IMR-90 (cell line): ENCODE data around the gene ARAP1. TPM values are rescaled to one million over a fixed set of nuclear protein-coding genes. Genes with fewer than 3 reads are reported as not detected.
A peak's percentile ranks its signal among the peaks of the same experiment; 100 is the strongest.

Experiments used
- ATAC-seq: fragments of 200-7000 bp; cut with Tn5 transposase; 2 replicates; pipeline ENCODE4 v1.9.1; 2020; ENCODE audit warnings: low read depth, mild to moderate bottlenecking, moderate library complexity
- BruUV-seq: library from RNA; stranded (reverse); fragments of 400-500 nt; replicated peaks from 2 replicates; lab custom pipeline; 2021; lab: Mats Ljungman, UMichigan
- CTCF ChIA-PET: fragments of 300-600 bp; formaldehyde crosslinking; extraction: SDS; loops from one replicate; lab custom pipeline; 2021; ENCODE audit warnings: antibody characterized with exemption; lab: Yijun Ruan, JAX
- POLR2A ChIA-PET: fragments of 300-600 bp; sonication (Branson Sonifier 250); formaldehyde crosslinking; loops from one replicate; lab custom pipeline; 2022; ENCODE audit warnings: antibody characterized with exemption; ENCODE audit not compliant: unreplicated experiment; lab: Charles Lee
- DNase-seq: peaks from one replicate; pipeline ENCODE4 v3.0.0; 2013
- H2AFZ ChIP-seq: replicated peaks from 2 replicates; pipeline ENCODE3; 2013; ENCODE audit warnings: low read length, mild to moderate bottlenecking; ENCODE audit not compliant: poor library complexity
- H2AK5ac ChIP-seq: 2 replicates; pipeline ENCODE4 v1.6.1; 2013; ENCODE audit warnings: low read depth, low read length, inconsistent platforms
- H2AK9ac ChIP-seq: replicated peaks from 2 replicates; pipeline ENCODE3; 2013; ENCODE audit warnings: mild to moderate bottlenecking, low read depth, low read length, moderate library complexity; ENCODE audit not compliant: poor library complexity
- H2BK120ac ChIP-seq: 2 replicates; pipeline ENCODE4 v1.6.1; 2013; ENCODE audit warnings: low read depth, low read length, inconsistent platforms
- H2BK15ac ChIP-seq: 3 replicates; pipeline ENCODE4 v1.6.1; 2013; ENCODE audit warnings: low read depth, low read length, inconsistent platforms
- H2BK20ac ChIP-seq: 2 replicates; pipeline ENCODE4 v1.6.1; 2013; ENCODE audit warnings: low read depth, mild to moderate bottlenecking, inconsistent platforms, low read length, moderate library complexity
- H2BK5ac ChIP-seq: 2 replicates; pipeline ENCODE4 v1.6.1; 2013; ENCODE audit warnings: mild to moderate bottlenecking, low read depth, low read length, inconsistent platforms; ENCODE audit not compliant: poor library complexity, severe bottlenecking
- H3K14ac ChIP-seq: replicated peaks from 2 replicates; pipeline ENCODE4 v1.6.1; 2013; ENCODE audit warnings: low read depth, low read length, inconsistent platforms
- H3K18ac ChIP-seq: 2 replicates; pipeline ENCODE4 v1.6.1; 2013; ENCODE audit warnings: low read depth, low read length, control low read depth
- H3K23ac ChIP-seq: 2 replicates; pipeline ENCODE4 v1.6.1; 2013; ENCODE audit warnings: low read depth, low read length, inconsistent platforms
- H3K27ac ChIP-seq: 2 replicates; pipeline ENCODE4 v1.5.1; 2013; ENCODE audit warnings: mild to moderate bottlenecking, control low read depth, low read length; ENCODE audit not compliant: insufficient read depth
- H3K27me3 ChIP-seq: 2 replicates; pipeline ENCODE4 v1.6.1; 2013; ENCODE audit warnings: low read length; ENCODE audit not compliant: control insufficient read depth, insufficient read depth
- H3K36me3 ChIP-seq: 2 replicates; pipeline ENCODE4 v1.6.1; 2013; ENCODE audit warnings: low read length, mixed read lengths; ENCODE audit not compliant: control insufficient read depth, insufficient read depth
- H3K4ac ChIP-seq: 2 replicates; pipeline ENCODE4 v1.6.1; 2013; ENCODE audit warnings: low read depth, low read length, inconsistent platforms
- H3K4me1 ChIP-seq: 2 replicates; pipeline ENCODE4 v1.6.1; 2013; ENCODE audit warnings: low read length, mixed read lengths; ENCODE audit not compliant: control insufficient read depth, insufficient read depth
- H3K4me2 ChIP-seq: 2 replicates; pipeline ENCODE4 v1.6.1; 2013; ENCODE audit warnings: low read depth, mild to moderate bottlenecking, control low read depth, low read length, moderate library complexity
- H3K4me3 ChIP-seq: 2 replicates; pipeline ENCODE4 v1.5.1; 2013; ENCODE audit warnings: low read depth, mild to moderate bottlenecking, control low read depth, low read length, moderate library complexity; ENCODE audit not compliant: insufficient read depth
- H3K56ac ChIP-seq: 2 replicates; pipeline ENCODE4 v1.6.1; 2013; ENCODE audit warnings: low read length, inconsistent platforms; ENCODE audit not compliant: insufficient read depth; ENCODE audit errors: extremely low read depth
- H3K79me1 ChIP-seq, 2 experiments: 2 replicates each; pipeline ENCODE4 v1.6.1; 2013; ENCODE audit warnings: low read length in 2 of 2, inconsistent platforms in 1 of 2, low read depth in 1 of 2
- H3K9ac ChIP-seq: 2 replicates; pipeline ENCODE4 v1.6.1; 2013; ENCODE audit warnings: low read depth, low read length, control low read depth
- H3K9me1 ChIP-seq: 2 replicates; pipeline ENCODE4 v1.6.1; 2013; ENCODE audit warnings: low read length, inconsistent platforms; ENCODE audit not compliant: insufficient read depth
- H3K9me3 ChIP-seq: 2 replicates; pipeline ENCODE4 v1.6.1; 2013; ENCODE audit warnings: low read length; ENCODE audit not compliant: control insufficient read depth, insufficient read depth
- H4K20me1 ChIP-seq: 2 replicates; pipeline ENCODE4 v1.6.1; 2013; ENCODE audit warnings: low read length, inconsistent platforms; ENCODE audit not compliant: insufficient read depth
- H4K5ac ChIP-seq: 2 replicates; pipeline ENCODE4 v1.6.1; 2013; ENCODE audit warnings: mild to moderate bottlenecking, low read depth, low read length, control low read depth
- H4K8ac ChIP-seq, 2 experiments: 2 replicates each; pipeline ENCODE4 v1.6.1; 2013; ENCODE audit warnings: low read depth in 2 of 2, low read length in 2 of 2, control low read depth in 1 of 2, inconsistent platforms in 1 of 2
- H4K91ac ChIP-seq: 2 replicates; pipeline ENCODE4 v1.6.1; 2013; ENCODE audit warnings: low read depth, low read length, inconsistent platforms; ENCODE audit not compliant: insufficient read depth
- BHLHE40 ChIP-seq: fragments of 150-350 bp; IDR thresholded peaks from 2 replicates; pipeline ENCODE4 v1.6.1; 2016; ENCODE audit warnings: mild to moderate bottlenecking, low read depth, low read length
- WGBS, 2 experiments: methylation state at CpG; one replicate each; pipeline versions ENCODE4 v1.1.5 to v1.1.7; 2013; ENCODE audit warnings: missing lambda C conversion rate in 2 of 2; ENCODE audit not compliant: insufficient read length in 1 of 2; ENCODE audit errors: extremely low coverage in 2 of 2; 5-methylcytosine and 5-hydroxymethylcytosine counted together
- dilution Hi-C: fragments of 300-500 bp; cut with HindIII; formaldehyde crosslinking; loops from one replicate; pipeline ENCODE4 v1.14.3; 2018; ENCODE audit warnings: low sequenced_read_pairs; ENCODE audit not compliant: unreplicated experiment
- in situ Hi-C: fragments of 300-500 bp; cut with MboI; formaldehyde crosslinking; loops from 3 replicates; pipeline ENCODE4 v1.14.3; 2019; ENCODE audit warnings: low sequenced_read_pairs, inconsistent platforms, mixed read lengths
- intact Hi-C: fragments of 100-400 bp; cut with micrococcal nuclease; formaldehyde crosslinking; loops from 2 replicates; pipeline ENCODE4 v1.10.0; 2022
- polyA plus RNA-seq, 3 experiments: library from polyadenylated mRNA; depleted of rRNA; stranded (reverse); fragments of >200 nt; gene quantifications; 2 replicates each; pipeline ENCODE4 v1.2.3, GENCODE V29; 2012; ENCODE audit warnings: low replicate concordance in 1 of 3
- total RNA-seq: library from RNA; depleted of rRNA; stranded (reverse); fragments of >200 nt; gene quantifications from 2 replicates; pipeline ENCODE4 v1.2.3, GENCODE V29; 2012
- TF ChIP-seq, protein P1 (sequence below): conservative IDR thresholded peaks from 2 replicates; pipeline ENCODE4 v1.5.1; 2012; ENCODE audit warnings: mild to moderate bottlenecking, low read depth, low read length, improper control_type of control experiment

ARAP1 gene
- total and polyA plus RNA-seq, 2 of the 4 experiments (the other 2 are of a cell fraction) = 37.6 to 63.1 TPM

DNA sequence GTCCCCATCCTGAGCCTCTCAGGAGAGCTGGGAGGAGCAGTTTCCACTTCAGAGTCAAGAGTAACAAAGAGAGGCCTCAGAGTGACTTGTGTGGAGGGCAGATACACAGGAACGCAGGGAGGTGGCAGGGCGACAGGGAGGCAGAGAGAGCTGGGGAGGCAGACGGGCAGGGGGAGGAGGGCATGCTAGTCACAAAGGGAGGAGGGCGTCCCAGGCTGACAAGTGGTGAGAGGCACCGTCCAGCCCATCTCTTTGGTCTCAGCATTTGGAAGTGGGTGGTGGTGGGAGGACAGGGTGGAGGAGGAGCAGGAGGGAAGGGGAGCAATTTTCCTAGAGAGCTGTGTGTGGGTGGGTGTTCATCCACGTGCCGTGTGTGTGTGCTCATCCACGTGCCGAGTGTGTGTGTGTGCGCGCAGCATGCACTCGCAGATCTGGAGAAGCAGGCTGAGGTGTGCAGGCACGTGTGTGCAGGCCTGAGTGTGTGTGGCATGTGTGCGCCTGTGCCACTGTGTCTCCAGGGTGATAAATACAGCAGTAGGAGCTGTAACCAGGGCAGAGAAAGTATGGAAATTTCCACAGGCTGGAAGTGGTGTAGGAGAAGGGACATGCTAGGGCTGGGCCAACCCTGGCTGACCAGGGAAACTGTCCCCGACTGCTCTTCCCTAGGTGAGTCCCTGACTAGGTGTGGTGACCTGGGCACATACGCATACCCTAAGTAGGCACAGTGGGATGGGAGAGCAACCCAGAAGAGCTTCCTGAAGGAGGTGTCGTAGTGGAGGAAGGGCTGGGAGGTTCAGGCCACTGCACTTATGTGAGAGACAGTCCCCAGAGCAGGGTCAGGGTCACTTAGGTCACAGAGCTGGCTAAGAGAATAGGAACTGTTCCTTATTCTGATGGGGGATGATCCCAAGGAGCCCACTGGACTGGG is 70.7 kb downstream of the ARAP1 start:
- no peak overlapping the region for H4K5ac ChIP-seq
- no peak overlapping the region for H2BK5ac ChIP-seq
- no peak overlapping the region for H4K91ac ChIP-seq
- peaks cover 2% of the 10 kb centered on the region; the same call in 1 of the 2 replicates for H3K4me1 ChIP-seq
- intact Hi-C loops = no loop called here
- ATAC-seq = no peak
- dilution Hi-C loops = no loop called here
- no peak overlapping the region for H2AK9ac ChIP-seq
- no peak overlapping the region for H3K4me2 ChIP-seq
- no peak overlapping the region for H3K23ac ChIP-seq
- peaks cover 46% of the 10 kb centered on the region for H4K20me1 ChIP-seq
- no peak overlapping the region for H2AK5ac ChIP-seq
- H3K4me3 ChIP-seq = no peak overlapping the region
- BruUV-seq = no TSS peak
- WGBS, 2 experiments = 52% methylated on average over 13 of the region's 17 CpGs; no CpG with 5 or more reads in 1 of the 2 experiments
- H3K9ac ChIP-seq = no peak overlapping the region
- H2AFZ ChIP-seq = no peak overlapping the region
- H2BK120ac ChIP-seq = no peak overlapping the region
- H3K18ac ChIP-seq = no peak overlapping the region
- peaks cover 8% of the 10 kb centered on the region for H3K36me3 ChIP-seq
- no peak overlapping the region for H3K14ac ChIP-seq
- TF ChIP-seq BHLHE40 = peak; percentile 61; the same call in 1 of the 2 replicates
- TF ChIP-seq, protein P1, sequence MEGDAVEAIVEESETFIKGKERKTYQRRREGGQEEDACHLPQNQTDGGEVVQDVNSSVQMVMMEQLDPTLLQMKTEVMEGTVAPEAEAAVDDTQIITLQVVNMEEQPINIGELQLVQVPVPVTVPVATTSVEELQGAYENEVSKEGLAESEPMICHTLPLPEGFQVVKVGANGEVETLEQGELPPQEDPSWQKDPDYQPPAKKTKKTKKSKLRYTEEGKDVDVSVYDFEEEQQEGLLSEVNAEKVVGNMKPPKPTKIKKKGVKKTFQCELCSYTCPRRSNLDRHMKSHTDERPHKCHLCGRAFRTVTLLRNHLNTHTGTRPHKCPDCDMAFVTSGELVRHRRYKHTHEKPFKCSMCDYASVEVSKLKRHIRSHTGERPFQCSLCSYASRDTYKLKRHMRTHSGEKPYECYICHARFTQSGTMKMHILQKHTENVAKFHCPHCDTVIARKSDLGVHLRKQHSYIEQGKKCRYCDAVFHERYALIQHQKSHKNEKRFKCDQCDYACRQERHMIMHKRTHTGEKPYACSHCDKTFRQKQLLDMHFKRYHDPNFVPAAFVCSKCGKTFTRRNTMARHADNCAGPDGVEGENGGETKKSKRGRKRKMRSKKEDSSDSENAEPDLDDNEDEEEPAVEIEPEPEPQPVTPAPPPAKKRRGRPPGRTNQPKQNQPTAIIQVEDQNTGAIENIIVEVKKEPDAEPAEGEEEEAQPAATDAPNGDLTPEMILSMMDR = no peak
- no peak overlapping the region for H3K27ac ChIP-seq
- H2BK15ac ChIP-seq = no peak overlapping the region
- ChIA-PET POLR2A (no interaction called here), CTCF (interaction anchor here (1.0 kb wide), 1 partner anchor 210 kb away, joined by 3 read pairs; no protein-coding TSS in a partner anchor)
- in situ Hi-C loops = loop anchor here (5.0 kb wide), 1 partner anchor 94 kb away; no protein-coding TSS in a partner anchor
- no peak overlapping the region for H3K4ac ChIP-seq
- no peaks in the 10 kb centered on the region for H3K9me3 ChIP-seq
- no peaks in the 10 kb centered on the region; a peak in 1 of 4 replicates for H3K79me1 ChIP-seq
- no peak for DNase-seq
- H4K8ac ChIP-seq = no peak overlapping the region
- no peak overlapping the region for H3K56ac ChIP-seq
- H3K27me3 ChIP-seq = peaks cover 25% of the 10 kb centered on the region
- no peaks in the 10 kb centered on the region for H3K9me1 ChIP-seq
- no peak overlapping the region for H2BK20ac ChIP-seq
